Activated T-helper 1 cell treated with Interleukin-2 at 50 U/mL for 16 hours (primary cell): ENCODE measurements around the gene PTCSC3.

ENCODE experiments used
- DNase-seq: peaks from one replicate; pipeline ENCODE4 v3.0.0-alpha.2; 2020; ENCODE audit warnings: low read depth

PTCSC3 gene

GRCh38 chr14:36176524-36176923, at the start of gene PTCSC3:
Gene PTCSC3 (minus strand): TSS chr14:36176722.
- DNase-seq = no peak

DNA sequence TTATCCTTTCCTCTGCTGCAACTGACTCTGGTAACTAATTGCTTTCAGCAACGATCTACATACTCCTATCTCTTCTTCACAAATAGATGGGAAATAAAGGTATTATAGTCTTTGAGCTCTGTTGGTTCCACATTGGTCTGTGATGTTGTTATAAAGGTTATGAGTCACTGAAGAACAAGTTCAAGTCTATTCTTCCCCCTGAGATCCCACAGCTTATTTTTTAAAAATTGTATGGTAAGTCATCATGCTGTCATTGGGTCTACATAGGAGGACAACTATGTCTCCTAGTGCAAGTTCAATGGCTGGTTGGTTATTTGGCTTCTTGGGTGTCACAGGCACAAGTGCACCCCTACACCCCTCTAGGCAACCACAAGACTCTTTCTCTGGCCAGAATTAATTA, 49.6 kb upstream of the PTCSC3 start:
- no peak for DNase-seq

GRCh38 chr14:36224176-36224575, 47.7 kb upstream of the PTCSC3 start:
- DNase-seq = no peak

- no peak for DNase-seq
Observed at GRCh38 chr14:36223558-36223957, 47.0 kb upstream of the PTCSC3 start.

- no peak for DNase-seq
Observed at GRCh38 chr14:36222952-36223468, 46.5 kb upstream of the PTCSC3 start.

- DNase-seq = no peak
Observed at GRCh38 chr14:36222337-36222736, 45.8 kb upstream of the PTCSC3 start.

GRCh38 chr14:36221112-36221511, 44.6 kb upstream of the PTCSC3 start:
- no peak for DNase-seq

DNA sequence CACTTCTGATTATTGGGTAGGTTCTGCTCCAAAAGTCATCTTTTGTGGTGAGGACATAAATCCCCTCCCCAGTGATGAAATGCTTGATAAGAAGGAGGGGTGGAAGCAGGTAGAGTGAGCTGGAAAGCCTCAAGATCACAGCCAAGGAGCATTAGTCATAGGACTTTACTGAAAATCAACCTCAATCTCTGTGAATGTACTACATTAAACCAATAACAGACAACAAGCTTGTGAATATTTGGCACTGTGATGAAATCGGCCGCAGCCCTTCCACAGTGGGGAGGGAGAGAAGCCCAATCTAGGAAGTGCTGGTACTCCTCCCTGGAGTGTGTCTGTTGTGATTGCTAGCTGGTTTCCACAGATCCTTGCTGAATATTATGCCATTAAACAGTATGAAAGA, 41.2 kb upstream of the PTCSC3 start:
- no peak for DNase-seq

GRCh38 chr14:36217027-36217426, 40.5 kb upstream of the PTCSC3 start:
- DNase-seq = no peak

DNA sequence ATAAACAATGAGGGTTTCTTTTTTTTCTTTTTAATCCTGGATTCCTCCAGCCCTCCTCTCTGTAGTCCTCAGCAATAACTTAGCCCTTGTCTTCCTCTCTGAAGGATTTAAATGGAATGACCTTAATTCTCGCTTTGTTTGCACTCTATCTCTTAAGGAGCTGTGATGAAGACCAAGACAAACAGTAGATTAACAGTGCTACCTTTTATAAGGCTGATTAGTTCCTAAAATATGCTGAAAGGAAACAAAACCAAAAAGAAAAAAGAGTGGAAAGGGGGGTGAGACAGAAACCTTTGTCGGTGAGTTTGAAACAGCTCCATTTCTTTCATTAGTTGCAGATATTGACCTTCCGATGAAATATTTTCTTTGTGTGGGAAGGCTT, 38.7 kb upstream of the PTCSC3 start:
- DNase-seq = no peak

DNA sequence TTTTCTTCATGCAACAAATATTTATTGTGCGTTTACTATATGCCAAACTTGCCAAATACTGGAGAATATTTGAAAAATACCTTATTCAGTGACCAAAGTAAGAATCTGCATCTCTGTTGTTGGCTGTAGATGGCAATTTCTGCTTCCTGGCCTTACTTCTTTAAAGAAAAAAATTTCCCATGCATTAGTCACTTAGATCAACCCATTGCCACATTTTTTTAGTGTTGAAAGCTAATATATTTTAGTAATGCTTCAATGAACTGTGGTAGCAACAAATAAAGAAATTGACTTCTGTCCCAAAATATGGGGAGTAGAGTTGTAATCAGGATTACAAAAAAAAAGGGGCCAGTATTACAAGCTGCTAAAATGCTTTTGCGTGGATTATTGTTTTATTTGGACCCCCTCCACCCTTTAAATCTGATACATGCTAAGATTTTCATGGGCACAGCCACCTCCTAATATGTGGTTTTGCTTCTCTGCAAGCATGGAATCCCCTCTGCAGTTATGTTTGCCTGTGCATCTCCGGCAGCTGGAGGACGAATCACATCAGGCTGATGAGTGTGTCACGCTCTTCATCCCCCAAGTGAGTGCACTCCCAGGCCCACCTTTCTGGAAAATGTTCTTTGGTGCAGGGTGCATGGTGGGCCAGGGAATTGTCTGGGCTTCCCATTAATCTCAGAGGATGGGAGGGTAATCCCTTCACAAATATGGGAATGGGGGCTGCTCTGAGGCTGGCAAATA, 38.1 kb upstream of the PTCSC3 start:
- DNase-seq = no peak

- no peak for DNase-seq
Observed at GRCh38 chr14:36212987-36213386, 36.5 kb upstream of the PTCSC3 start.

DNA sequence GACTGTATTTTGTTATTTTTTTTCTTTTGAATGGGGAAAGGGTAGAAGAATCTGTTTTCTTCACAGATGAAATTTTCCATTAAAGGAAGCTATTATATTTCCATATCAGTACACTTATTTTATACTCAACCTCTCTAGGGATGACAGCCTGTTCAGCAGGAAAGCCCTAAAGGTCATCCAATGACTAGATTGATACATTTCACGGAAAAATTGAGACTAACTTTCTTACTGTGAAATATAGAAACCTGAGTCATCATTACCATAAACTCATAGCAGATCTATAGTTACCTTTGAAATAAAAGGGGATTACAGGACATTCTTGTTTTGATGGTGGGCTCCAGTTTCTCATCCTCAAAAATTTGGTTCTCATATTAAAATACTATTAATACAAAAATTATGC, 36.1 kb upstream of the PTCSC3 start:
- no peak for DNase-seq

- no peak for DNase-seq
Observed at GRCh38 chr14:36208690-36209278, 32.3 kb upstream of the PTCSC3 start.

DNA sequence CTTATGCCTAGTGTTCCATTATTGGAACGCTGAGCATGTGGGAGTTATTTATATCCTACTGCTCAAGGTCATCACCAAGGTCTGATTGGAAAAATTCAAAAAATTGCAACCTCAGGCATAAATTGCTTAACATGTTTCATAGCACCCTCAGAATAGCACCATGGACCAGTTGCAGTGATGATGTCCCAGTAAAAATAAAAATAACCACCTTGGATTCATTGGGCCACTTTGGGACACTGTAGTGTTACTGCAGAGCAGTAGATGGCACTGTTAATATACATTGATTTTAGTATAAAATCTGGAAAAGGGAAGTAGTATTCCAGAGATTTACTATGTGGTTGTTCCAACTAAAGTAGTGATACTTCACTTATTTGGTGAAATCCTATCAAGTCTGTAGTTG, 31.0 kb upstream of the PTCSC3 start:
- no peak for DNase-seq

GRCh38 chr14:36204461-36205073, 28.0 kb upstream of the PTCSC3 start:
- DNase-seq = no peak

- no peak for DNase-seq
Observed at GRCh38 chr14:36198378-36198777, 21.9 kb upstream of the PTCSC3 start.

- no peak for DNase-seq
Observed at GRCh38 chr14:36194663-36195062, 18.1 kb upstream of the PTCSC3 start.

- DNase-seq = no peak
Observed at GRCh38 chr14:36192530-36192929, 16.0 kb upstream of the PTCSC3 start.

GRCh38 chr14:36183402-36183801, 6.9 kb upstream of the PTCSC3 start:
- DNase-seq = no peak

DNA sequence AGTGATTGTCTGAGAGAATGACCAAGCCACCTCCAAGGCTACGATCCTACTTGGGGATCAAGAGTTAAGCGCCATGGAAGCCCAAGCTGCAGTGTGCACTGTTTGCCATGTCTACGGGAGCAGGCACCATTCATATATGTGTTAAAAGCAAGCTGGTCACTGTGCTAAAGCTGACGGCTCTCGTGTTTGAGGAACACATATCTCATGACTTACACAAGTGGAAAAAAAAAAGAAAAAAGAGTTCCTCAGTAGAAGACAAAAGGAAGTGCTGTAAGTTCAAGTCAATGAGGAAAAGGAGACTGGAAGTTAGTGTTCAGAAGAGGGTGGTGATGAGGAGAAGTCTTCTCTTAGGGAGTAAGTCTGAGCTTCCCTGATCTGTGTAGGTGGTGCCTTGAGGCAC, 4.9 kb upstream of the PTCSC3 start:
- DNase-seq = no peak

GRCh38 chr14:36177489-36177888, 967 bp upstream of the PTCSC3 start:
- no peak for DNase-seq

- DNase-seq = no peak
Observed at GRCh38 chr14:36174767-36175424, 1.6 kb downstream of the PTCSC3 start.
